ENCODE data around the gene POU3F4.

POU3F4 gene

GRCh38 chrX:83521905-83522304, 13.8 kb downstream of the POU3F4 start:
- no peak for TF ChIP-seq CTCF (IDR thresholded peaks at IDR 0.05; ENCODE audit: low read depth, low read length, missing control alignments)
- no peak overlapping the region for H3K4me3 ChIP-seq (replicated peaks; ENCODE audit: low read depth, low read length)
- no peak for DNase-seq (ENCODE audit: extremely low read depth, low read depth)

- no peak for TF ChIP-seq CTCF (IDR thresholded peaks at IDR 0.05; ENCODE audit: low read depth, low read length, missing control alignments)
- H3K4me3 ChIP-seq (replicated peaks; ENCODE audit: low read depth, low read length): no peak overlapping the region
- no peak for DNase-seq (ENCODE audit: extremely low read depth, low read depth)
Measured at GRCh38 chrX:83529950-83530349, 21.9 kb downstream of the POU3F4 start.

GRCh38 chrX:83535417-83536196, 27.5 kb downstream of the POU3F4 start:
- no peak for TF ChIP-seq CTCF (IDR thresholded peaks at IDR 0.05; ENCODE audit: low read depth, low read length, missing control alignments)
- DNase-seq (ENCODE audit: extremely low read depth, low read depth): no peak
- no peak overlapping the region for H3K4me3 ChIP-seq (replicated peaks; ENCODE audit: low read depth, low read length)

Data from HFF-Myc (cell line).